ENCODE results near the gene GPR142.

DNA sequence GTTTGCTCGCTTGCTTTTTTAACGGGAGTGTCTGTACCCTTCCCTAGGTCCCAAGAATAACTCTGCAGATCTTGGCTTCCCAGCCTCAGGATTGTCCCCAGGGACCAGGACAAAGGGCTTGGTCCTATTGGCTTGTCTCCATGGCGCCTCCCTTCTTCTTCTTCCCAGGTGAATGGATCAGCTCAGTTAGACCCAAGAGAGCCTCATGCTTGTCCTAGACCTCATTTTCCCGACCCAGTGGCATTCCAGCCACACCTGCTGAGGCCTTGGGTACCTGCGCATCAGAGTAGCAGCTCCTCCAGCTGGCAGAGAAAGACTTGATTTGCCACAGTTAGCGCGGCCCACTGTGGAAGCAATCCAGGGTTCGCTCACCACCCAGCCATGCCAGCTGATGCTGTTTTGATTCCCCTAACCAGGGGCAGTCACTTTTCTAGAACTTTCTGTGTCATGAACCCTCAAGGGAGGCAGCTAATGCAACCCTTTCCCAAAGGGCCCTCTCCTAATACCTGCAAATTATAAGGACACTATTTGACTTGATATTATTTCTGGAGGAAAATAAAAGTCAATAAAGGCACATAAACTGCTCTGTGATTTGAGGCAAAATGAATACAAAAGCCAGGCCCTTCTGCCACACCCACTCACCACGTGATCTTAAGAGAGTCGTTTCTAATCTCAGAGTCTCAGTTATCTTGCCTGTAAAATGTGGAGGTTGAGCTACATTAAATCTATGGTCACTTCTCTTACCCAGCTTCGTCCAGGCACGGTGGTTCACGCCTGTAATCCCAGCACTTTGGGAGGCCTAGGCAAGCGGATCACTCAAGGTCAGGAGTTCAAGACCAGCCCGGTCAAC, 13.9 kb downstream of the GPR142 start:
- no peak for TF ChIP-seq RBAK (tag by site-specific recombination; IDR thresholded peaks at IDR 0.05)
- TF ChIP-seq, protein P1, sequence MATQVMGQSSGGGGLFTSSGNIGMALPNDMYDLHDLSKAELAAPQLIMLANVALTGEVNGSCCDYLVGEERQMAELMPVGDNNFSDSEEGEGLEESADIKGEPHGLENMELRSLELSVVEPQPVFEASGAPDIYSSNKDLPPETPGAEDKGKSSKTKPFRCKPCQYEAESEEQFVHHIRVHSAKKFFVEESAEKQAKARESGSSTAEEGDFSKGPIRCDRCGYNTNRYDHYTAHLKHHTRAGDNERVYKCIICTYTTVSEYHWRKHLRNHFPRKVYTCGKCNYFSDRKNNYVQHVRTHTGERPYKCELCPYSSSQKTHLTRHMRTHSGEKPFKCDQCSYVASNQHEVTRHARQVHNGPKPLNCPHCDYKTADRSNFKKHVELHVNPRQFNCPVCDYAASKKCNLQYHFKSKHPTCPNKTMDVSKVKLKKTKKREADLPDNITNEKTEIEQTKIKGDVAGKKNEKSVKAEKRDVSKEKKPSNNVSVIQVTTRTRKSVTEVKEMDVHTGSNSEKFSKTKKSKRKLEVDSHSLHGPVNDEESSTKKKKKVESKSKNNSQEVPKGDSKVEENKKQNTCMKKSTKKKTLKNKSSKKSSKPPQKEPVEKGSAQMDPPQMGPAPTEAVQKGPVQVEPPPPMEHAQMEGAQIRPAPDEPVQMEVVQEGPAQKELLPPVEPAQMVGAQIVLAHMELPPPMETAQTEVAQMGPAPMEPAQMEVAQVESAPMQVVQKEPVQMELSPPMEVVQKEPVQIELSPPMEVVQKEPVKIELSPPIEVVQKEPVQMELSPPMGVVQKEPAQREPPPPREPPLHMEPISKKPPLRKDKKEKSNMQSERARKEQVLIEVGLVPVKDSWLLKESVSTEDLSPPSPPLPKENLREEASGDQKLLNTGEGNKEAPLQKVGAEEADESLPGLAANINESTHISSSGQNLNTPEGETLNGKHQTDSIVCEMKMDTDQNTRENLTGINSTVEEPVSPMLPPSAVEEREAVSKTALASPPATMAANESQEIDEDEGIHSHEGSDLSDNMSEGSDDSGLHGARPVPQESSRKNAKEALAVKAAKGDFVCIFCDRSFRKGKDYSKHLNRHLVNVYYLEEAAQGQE (tag by site-specific recombination; IDR thresholded peaks at IDR 0.05): no peak
- TF ChIP-seq, protein P2, sequence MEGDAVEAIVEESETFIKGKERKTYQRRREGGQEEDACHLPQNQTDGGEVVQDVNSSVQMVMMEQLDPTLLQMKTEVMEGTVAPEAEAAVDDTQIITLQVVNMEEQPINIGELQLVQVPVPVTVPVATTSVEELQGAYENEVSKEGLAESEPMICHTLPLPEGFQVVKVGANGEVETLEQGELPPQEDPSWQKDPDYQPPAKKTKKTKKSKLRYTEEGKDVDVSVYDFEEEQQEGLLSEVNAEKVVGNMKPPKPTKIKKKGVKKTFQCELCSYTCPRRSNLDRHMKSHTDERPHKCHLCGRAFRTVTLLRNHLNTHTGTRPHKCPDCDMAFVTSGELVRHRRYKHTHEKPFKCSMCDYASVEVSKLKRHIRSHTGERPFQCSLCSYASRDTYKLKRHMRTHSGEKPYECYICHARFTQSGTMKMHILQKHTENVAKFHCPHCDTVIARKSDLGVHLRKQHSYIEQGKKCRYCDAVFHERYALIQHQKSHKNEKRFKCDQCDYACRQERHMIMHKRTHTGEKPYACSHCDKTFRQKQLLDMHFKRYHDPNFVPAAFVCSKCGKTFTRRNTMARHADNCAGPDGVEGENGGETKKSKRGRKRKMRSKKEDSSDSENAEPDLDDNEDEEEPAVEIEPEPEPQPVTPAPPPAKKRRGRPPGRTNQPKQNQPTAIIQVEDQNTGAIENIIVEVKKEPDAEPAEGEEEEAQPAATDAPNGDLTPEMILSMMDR (tag by site-specific recombination; IDR thresholded peaks at IDR 0.05): no peak
- TF ChIP-seq ZBTB21 (tag by site-specific recombination; IDR thresholded peaks at IDR 0.05): no peak
- TF ChIP-seq ZNF600 (tag by site-specific recombination; IDR thresholded peaks at IDR 0.05): no peak
- TF ChIP-seq ZNF311 (tag by site-specific recombination; IDR thresholded peaks at IDR 0.05; ENCODE audit: borderline replicate concordance): no peak
